ENCODE data around the gene CFAP91.

DNA sequence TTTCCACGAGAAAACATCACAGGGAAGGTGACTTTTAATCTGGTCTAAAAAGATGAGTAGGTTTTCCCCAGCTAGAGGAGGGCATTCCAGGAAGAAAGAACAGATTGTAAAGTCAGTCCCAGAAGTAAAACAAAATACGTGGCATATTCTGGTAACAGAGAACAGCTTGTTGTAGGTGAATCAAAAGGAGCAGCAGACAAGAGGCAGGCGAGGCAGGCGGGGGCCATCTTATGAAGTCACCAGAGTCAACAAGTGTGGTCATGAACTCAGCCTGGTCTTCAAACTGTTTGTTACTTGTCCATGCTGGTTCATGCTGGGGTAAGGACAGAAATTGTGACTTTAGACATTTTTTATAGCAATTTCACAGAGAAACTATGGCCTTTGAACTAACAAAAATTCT is 38.5 kb upstream of the CFAP91 start:
- TF ChIP-seq GATA3 (IDR thresholded peaks at IDR 0.05; ENCODE audit: low read depth, low read length) (no peak), GATA2 (IDR thresholded peaks at IDR 0.05; ENCODE audit: low read depth, low read length) (no peak)
